Cardiac muscle cell (in vitro differentiated cells and primary cell): ENCODE measurements around the gene SPINT2. TPM values are rescaled to one million over a fixed set of nuclear protein-coding genes. Genes with fewer than 3 reads are reported as not detected.

ENCODE experiments used
- DNase-seq, 2 donors: peaks; one replicate each; pipeline versions ENCODE4 v3.0.0 to v3.0.0-alpha.2; 2010 to 2017; ENCODE audit warnings: low read depth in 1 of 2, low spot score in 1 of 2
- H3K27ac ChIP-seq: fragments of 200-600 bp; sonication (generic); 2 replicates; pipeline ENCODE4 v1.5.1; 2016
- H3K27me3 ChIP-seq: fragments of 200-600 bp; sonication (generic); 2 replicates; pipeline ENCODE4 v1.6.0; 2016; ENCODE audit warnings: control low read depth
- H3K36me3 ChIP-seq: fragments of 200-600 bp; sonication (generic); 2 replicates; pipeline ENCODE4 v1.5.1; 2016; ENCODE audit warnings: control low read depth
- H3K4me1 ChIP-seq: fragments of 200-600 bp; sonication (generic); 2 replicates; pipeline ENCODE4 v1.8.1; 2017; ENCODE audit warnings: low read depth, mild to moderate bottlenecking, mixed run types
- H3K4me3 ChIP-seq: fragments of 200-600 bp; sonication (generic); 2 replicates; pipeline ENCODE4 v1.5.1; 2016; ENCODE audit warnings: mild to moderate bottlenecking
- H3K9me3 ChIP-seq: fragments of 200-600 bp; sonication (generic); 2 replicates; pipeline ENCODE4 v1.5.1; 2017; ENCODE audit warnings: low read depth, mild to moderate bottlenecking, control low read depth
- CTCF ChIP-seq: IDR thresholded peaks from 2 replicates; pipeline ENCODE4 v1.5.1; 2012; ENCODE audit warnings: low read depth, mild to moderate bottlenecking, low read length
- polyA plus RNA-seq: library from polyadenylated mRNA; unstranded; fragments of >200 nt; fragmentation: Nextera tagmentation; extraction: Ambion mirVana; gene quantifications from 2 replicates; pipeline ENCODE4 v1.2.1, GENCODE V29; 2016
- total RNA-seq: library from RNA; depleted of rRNA; stranded (reverse); fragments of >200 nt; gene quantifications from 2 replicates; pipeline ENCODE4 v1.2.3, GENCODE V29; 2016

The SPINT2 gene
- total and polyA plus RNA-seq, 2 experiments from 2014 or later = 420 to 455 TPM

DNA sequence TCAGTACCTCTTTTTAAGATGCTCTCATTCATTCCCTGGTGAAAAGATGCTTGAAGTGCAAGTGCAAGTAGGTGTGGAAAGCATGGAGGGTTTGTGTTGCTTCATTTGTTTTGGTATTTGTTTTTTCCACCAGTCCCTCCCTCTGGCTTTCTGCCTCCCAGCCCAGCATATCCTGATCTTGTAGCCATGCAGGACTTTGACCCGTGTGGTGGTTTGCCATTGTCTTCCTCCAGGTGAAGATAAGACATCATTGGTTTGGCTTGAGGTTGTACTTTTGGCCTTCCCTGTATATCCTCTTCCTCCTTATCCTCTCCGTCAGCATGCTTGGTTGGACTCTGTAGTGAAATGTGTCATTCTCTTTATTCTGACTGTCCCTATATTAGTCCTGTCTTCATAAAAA is 9.1 kb downstream of the SPINT2 start:
- Histone ChIP-seq H3K27ac (peak overlapping the region; percentile 26), H3K4me1 (peaks cover 32% of the 10 kb centered on the region), H3K9me3 (no peaks in the 10 kb centered on the region), H3K4me3 (no peak overlapping the region), H3K27me3 (no peaks in the 10 kb centered on the region), H3K36me3 (no peaks in the 10 kb centered on the region)
- DNase-seq = no peak
- TF ChIP-seq CTCF = no peak

- Histone ChIP-seq H3K4me1 (peaks cover 34% of the 10 kb centered on the region), H3K4me3 (no peak overlapping the region), H3K9me3 (no peaks in the 10 kb centered on the region), H3K27me3 (no peaks in the 10 kb centered on the region), H3K27ac (peak overlapping the region; percentile 69), H3K36me3 (no peaks in the 10 kb centered on the region)
- TF ChIP-seq CTCF = no peak
- DNase-seq = peak in 1 of 2 donors; percentile 8
Measured at GRCh38 chr19:38274739-38275138, 10.4 kb downstream of the SPINT2 start.

DNA sequence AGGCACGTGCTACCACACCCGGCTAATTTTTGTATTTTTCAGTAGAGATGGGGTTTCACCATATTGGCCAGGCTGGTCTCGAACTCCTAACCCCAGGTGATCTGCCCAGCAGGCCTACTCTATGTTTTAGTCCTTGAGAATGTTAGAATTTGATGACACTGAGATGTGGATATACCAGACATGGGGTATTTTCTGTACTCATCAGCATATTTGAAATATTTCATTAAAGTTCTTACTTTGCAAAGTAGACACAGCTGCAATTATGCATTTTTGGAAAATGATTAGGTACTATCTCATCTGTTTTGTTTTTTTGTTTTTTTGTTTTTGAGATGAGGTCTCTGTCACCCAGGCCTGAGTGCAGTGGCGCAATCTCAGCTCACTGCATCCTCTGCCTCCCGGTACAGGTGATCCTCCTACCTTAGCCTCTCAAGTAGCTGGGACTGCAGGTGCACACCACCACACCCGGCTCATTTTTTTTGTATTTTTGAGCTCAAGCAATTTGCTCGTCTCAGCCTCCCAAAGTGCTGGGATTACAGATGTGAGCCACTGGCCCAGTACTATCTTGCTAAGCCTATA is 12.7 kb downstream of the SPINT2 start:
- H3K4me1 ChIP-seq = peaks cover 34% of the 10 kb centered on the region
- no peaks in the 10 kb centered on the region for H3K9me3 ChIP-seq
- TF ChIP-seq CTCF = no peak
- peak overlapping the region; percentile 97 for H3K27ac ChIP-seq
- H3K4me3 ChIP-seq = no peak overlapping the region
- H3K36me3 ChIP-seq = no peaks in the 10 kb centered on the region
- H3K27me3 ChIP-seq = no peaks in the 10 kb centered on the region
- no peak for DNase-seq

GRCh38 chr19:38277549-38277948 is 13.2 kb downstream of the SPINT2 start:
- Histone ChIP-seq H3K4me1 (peaks cover 39% of the 10 kb centered on the region), H3K27ac (peak overlapping the region; percentile 97), H3K9me3 (no peaks in the 10 kb centered on the region)

GRCh38 chr19:38277969-38278680 is 13.8 kb downstream of the SPINT2 start:
- no peaks in the 10 kb centered on the region for H3K27me3 ChIP-seq
- H3K27ac ChIP-seq = peak overlapping the region; percentile 97
- TF ChIP-seq CTCF = no peak
- no peaks in the 10 kb centered on the region for H3K9me3 ChIP-seq
- no peak overlapping the region for H3K4me3 ChIP-seq
- no peaks in the 10 kb centered on the region for H3K36me3 ChIP-seq
- peaks cover 44% of the 10 kb centered on the region for H3K4me1 ChIP-seq
- peak; percentile 86 for DNase-seq

More at GRCh38 chr19:38277549-38277948, 13.2 kb downstream of the SPINT2 start:
- Histone ChIP-seq H3K36me3 (no peaks in the 10 kb centered on the region), H3K4me3 (no peak overlapping the region), H3K27me3 (no peaks in the 10 kb centered on the region)
- peak in 1 of 2 donors; percentile 56 for DNase-seq
- TF ChIP-seq CTCF = no peak
